ENCODE results near the gene ACSL3. TPM values are rescaled to one million over a fixed set of nuclear protein-coding genes. Genes with fewer than 3 reads are reported as not detected.

Gene ACSL3
- total and polyA plus RNA-seq, 7 donors = 7.9 to 75.7 (median 48.2) TPM

DNA sequence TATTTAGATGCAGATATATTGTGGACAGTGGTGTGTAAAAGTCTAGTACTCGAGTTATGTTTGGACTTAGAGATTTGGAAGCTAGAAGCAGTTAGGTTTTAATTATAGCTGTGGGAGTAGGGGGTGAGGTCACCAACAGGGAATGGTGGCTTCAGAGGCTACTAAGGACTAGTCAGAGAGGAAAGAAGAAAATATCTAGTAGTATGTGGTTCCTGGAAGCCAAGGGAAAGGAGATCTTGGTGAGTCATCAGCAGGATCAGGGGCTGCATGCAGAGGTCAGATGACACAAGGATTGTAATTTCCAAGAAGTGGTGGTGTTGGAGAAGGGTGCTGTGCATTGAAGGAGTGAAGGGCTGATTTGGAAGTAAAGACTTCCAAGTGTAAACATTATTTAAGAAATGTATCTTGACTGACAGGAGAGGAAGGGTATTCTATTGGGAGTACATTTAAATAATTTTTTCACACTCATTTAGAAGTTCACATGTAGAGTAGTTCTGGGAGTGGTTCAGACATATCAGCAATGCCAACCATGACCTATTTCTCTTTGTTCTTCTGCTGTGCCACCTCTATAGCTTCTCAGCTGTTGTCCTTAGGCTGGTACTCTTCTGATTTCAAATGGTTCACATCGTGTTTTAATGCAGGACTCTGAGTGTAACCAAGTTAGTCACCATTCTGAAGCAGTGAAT lies 59.1 kb downstream of the ACSL3 start:
- Histone ChIP-seq H3K27ac (no peak overlapping the region), H3K27me3 (no peaks in the 10 kb centered on the region), H3K9me3 (no peaks in the 10 kb centered on the region), H3K36me3 (peaks cover 0 to 61% (median 14%) of the 10 kb centered on the region in 4 donors), H3K4me3 (no peak overlapping the region), H3K4me1 (peaks cover 0 to 26% (median 6%) of the 10 kb centered on the region in 4 donors)
- TF ChIP-seq EP300 (IDR thresholded peaks at IDR 0.05) (no peak), CTCF (IDR thresholded peaks at IDR 0.05) (no peak), POLR2AphosphoS5 (IDR thresholded peaks at IDR 0.05) (no peak), POLR2A (IDR thresholded peaks at IDR 0.05) (no peak)
- no peak for DNase-seq
- intact Hi-C loops (cut with DNase I) = no loop called here
- WGBS, 2 donors = 77 to 93% methylated on average over 2 of the region's 2 CpGs

DNA sequence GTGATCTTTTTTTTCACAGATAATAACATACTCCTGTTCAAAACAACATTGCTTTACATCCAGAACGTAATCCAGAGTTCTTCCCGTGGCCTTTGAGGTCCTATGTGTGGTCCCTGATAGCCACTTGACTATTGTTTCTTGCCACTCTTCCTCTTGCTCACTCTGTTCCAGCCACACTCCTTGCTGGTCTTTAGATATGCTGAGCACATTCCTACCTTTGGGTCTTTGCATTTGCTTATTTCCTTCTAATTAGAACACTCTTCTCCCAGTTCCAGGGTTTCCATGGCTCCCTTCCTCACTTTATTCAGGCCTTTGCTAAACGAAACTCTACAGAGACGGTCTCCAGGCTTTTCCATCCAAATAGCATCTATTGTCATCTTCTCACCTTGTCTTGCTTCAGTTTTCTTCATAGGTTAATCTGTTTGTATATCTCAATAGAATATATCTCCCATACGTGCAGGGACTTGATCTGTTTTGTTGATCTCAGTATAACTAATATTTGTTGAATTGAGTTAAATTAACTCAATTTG lies 59.9 kb downstream of the ACSL3 start:
- WGBS, 2 donors = 93 to 95% methylated on average over 5 of the region's 5 CpGs
- no peak for DNase-seq
- H3K9me3 ChIP-seq = no peaks in the 10 kb centered on the region
- no peak overlapping the region for H3K4me3 ChIP-seq
- peaks cover 0 to 19% (median 4%) of the 10 kb centered on the region in 4 donors for H3K4me1 ChIP-seq
- H3K27me3 ChIP-seq = no peaks in the 10 kb centered on the region
- TF ChIP-seq POLR2AphosphoS5 (IDR thresholded peaks at IDR 0.05) = no peak
- TF ChIP-seq CTCF (IDR thresholded peaks at IDR 0.05) = no peak
- H3K27ac ChIP-seq = no peak overlapping the region
- intact Hi-C loops (cut with DNase I) = no loop called here
- peaks cover 0 to 68% (median 15%) of the 10 kb centered on the region in 4 donors for H3K36me3 ChIP-seq

DNA sequence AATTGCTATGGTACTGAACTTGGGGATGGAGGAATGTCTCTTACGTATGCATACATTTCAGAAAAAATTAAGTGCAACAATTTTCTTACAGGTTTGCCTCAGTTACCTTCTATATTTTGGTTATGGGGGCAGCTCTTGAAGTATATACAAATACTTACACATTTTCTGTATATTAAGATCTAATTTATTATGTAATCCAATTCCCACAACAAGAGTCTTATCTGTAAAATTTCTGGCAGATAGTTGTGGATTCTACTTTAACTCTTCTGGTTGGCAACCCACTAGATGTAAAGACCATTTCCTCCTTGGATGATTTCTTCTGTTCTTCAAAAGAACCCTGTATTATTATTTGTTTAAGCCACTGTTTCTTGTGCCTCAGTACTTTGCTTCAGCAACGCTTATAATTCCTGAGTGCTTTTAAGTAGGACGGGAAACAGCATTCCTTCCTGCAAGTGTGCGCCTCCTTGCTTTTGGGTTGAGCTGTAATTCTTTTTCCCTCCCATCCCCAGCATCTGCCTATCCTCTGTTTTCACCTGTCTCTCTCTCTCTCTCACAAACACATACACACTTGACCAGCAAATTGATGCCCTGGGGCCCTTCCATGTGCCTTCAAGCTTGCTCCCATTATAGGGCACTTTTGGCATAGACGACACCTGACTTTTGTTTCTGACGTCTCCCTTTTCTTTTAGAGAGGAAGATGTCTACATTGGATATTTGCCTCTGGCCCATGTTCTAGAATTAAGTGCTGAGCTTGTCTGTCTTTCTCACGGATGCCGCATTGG lies 61.4 kb downstream of the ACSL3 start:
- no peak overlapping the region for H3K27ac ChIP-seq
- no peaks in the 10 kb centered on the region for H3K27me3 ChIP-seq
- no peak overlapping the region for H3K4me3 ChIP-seq
- 95 to 96% methylated on average over 8 of the region's 8 CpGs for WGBS, 2 donors
- H3K4me1 ChIP-seq = peaks cover 0 to 10% (median 4%) of the 10 kb centered on the region in 4 donors
- intact Hi-C loops (cut with DNase I) = no loop called here
- H3K9me3 ChIP-seq = no peaks in the 10 kb centered on the region
- no peak for DNase-seq
- TF ChIP-seq POLR2AphosphoS5 (IDR thresholded peaks at IDR 0.05) (no peak), POLR2A (IDR thresholded peaks at IDR 0.05) (no peak), CTCF (IDR thresholded peaks at IDR 0.05) (no peak), EP300 (IDR thresholded peaks at IDR 0.05) (no peak)
- H3K36me3 ChIP-seq = peaks cover 0 to 83% (median 15%) of the 10 kb centered on the region in 4 donors

- Histone ChIP-seq H3K36me3 (peaks cover 5 to 86% (median 16%) of the 10 kb centered on the region in 4 donors), H3K4me3 (no peak overlapping the region), H3K4me1 (no peaks in the 10 kb centered on the region), H3K9me3 (no peaks in the 10 kb centered on the region), H3K27ac (no peak overlapping the region), H3K27me3 (no peaks in the 10 kb centered on the region)
- no peak for TF ChIP-seq POLR2AphosphoS5 (IDR thresholded peaks at IDR 0.05)
- TF ChIP-seq CTCF (IDR thresholded peaks at IDR 0.05) = no peak
- TF ChIP-seq POLR2A (IDR thresholded peaks at IDR 0.05) = no peak
- no peak for TF ChIP-seq EP300 (IDR thresholded peaks at IDR 0.05)
- no peak for DNase-seq
- 93 to 95% methylated on average over 9 of the region's 9 CpGs for WGBS, 2 donors
- intact Hi-C loops (cut with DNase I) = no loop called here
These were observed 66.1 kb downstream of the ACSL3 start for GRCh38 chr2:222926915-222927314.

Data from sigmoid colon (tissue), 7 donors.